ENCODE measurements around the gene NAV2.
"Not testable (repeated sequence)": the region's sequence is repeated elsewhere in the genome, so short reads cannot be mapped to it uniquely, and the experiment has no call there.

NAV2 gene

GRCh38 chr11:19910931-19911330 is 198.3 kb downstream of the NAV2 start:
- DNase-seq, result no peak

DNA sequence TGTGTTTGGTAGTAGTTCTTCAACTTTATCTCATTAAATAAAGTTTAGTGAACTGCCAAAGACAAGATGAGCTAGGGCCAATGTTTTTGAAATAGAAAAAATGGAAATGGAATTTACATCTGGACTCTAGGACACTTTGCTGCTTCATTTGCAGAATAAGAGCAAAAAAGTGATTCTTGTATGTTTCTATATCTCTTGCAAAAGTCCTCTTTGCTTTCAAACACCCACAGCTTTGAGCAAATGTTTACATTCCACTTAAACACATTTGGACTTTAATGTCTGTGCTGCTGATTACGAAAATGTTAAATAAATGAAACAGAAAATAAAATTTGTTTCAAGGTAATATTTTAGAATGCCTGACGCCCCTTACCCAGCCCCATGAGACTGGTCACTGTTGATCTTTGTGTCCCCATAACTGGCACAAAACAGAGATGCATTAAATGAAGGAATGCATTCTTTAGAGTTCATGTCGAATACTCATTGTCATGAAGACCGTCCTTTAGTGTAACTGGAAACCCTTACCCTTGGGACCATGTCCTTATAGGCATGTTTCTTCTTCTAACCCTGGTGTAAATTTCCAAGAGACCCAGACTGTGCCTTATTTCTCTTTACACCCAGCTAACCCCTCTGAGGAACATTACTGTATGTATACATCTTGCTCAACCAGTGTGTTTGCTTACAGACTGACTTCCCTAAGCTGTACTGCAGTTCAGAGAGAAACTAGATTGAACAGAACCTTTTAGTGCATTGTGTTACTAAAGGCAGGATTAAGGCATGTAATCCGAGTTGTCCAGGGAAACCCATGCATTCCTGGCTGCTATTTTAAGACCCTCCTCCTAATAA is 199.7 kb downstream of the NAV2 start:
- no peak for DNase-seq

GRCh38 chr11:19912958-19913892 is 200.6 kb downstream of the NAV2 start:
- no peak for DNase-seq

DNA sequence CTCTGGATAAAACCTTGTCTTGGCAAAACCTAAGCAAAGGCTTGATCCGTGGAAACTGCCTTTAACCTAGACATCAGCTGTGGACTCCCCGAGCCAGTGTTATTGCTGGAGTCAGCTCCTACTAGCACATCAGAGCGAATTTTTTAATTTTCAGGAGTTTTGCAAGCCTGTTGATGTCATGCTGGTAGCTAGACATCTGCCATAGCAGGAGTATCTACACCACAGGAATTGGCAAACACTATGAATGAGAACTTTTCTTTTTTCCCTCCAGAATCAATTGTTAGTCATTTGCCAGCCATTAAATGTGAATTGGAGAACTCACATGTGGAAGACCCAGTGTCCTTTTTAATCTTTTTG is 201.2 kb downstream of the NAV2 start:
- no peak for DNase-seq

DNA sequence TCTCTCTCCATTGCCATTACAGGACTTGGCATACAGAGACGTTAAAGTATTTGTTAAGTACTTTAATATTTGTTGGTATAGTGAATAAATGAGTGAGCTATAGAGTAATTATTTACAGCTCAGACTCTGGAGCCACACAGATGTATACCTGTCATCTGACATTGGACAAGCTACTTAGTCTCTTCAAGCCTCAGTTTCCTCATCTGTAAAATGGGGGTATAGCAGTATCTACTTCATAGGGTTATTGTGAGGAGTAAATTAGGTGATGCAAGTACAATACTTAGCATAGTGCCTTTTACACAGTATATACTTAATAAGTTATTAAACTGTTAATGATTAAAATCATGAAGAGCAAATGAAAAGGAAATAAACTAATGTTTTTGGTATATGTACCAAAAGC is 203.2 kb downstream of the NAV2 start:
- DNase-seq, result no peak

DNA sequence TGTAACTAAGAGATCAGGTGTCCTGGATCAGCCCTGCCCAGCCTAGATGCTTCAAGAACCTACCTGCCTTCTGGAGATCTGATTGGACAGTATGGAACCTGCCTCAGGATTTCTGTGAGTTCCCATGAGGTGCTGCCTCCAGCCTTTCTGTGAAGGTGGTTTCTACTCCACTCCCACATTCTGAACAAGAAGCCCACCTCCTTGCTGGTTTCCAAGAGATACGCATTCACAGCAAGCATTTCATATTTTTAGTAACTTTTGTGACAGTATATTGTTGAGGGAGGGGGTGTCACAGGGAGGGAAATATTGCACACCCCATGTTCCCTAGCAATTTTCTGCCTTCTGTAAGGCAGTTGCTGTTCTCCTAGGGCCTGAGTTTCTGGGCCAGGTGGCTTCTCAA is 204.4 kb downstream of the NAV2 start:
- DNase-seq, result no peak

DNA sequence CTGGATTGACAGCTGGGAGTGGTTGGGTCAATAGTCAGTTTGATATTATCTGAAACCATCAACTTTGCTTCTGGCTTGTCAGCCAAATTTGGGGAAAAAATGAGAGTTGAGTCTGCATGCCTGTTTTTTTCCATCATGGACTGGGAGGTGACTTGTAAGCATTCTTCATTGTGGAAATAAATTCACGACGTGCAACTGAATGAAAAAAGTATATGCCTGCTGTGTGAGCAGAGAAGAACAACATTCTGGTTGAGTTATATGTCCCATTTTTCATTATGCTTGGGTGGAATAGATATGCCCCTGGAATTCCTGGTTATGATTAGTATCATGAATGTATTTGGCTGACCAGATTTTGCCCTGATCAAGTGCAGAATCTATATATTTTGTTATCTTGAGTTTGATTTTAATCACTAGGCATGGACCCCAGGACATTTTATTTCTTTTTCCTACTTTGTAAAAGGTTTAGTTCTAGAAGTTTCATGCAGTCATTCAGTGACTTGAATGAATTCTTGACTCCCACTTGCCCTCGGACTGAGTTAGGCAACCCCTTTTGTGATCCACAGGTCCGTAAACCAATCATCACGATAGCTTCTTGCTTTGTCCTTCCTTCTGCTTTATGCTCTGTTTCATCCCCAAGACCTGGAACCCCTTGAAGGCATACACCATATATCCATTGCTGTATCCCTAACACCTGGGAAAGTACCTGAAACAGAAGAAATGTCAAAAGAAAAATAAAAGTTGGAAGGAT is 205.8 kb downstream of the NAV2 start:
- no peak for DNase-seq

- DNase-seq, result no peak
Observed at GRCh38 chr11:19919050-19919561, 206.5 kb downstream of the NAV2 start.

DNA sequence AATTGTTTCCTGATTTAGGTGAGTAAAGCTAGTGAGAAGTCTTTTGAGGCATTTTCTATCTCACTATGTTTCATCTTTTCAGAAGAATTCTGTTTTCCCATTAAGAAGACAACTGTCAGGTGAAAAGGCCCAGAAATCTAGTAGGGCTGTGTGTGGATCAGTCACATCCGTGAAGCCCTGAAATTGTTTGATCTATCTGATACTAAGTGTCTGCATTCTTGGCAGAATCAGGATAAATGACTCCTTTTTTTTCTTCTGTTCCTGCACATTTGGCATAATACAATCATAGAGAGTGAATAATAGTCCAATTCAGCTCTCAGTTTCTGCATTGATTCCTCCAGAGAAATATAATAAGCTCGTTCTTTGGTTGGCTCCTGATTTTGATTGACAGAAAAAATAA is 208.3 kb downstream of the NAV2 start:
- no peak for DNase-seq

DNA sequence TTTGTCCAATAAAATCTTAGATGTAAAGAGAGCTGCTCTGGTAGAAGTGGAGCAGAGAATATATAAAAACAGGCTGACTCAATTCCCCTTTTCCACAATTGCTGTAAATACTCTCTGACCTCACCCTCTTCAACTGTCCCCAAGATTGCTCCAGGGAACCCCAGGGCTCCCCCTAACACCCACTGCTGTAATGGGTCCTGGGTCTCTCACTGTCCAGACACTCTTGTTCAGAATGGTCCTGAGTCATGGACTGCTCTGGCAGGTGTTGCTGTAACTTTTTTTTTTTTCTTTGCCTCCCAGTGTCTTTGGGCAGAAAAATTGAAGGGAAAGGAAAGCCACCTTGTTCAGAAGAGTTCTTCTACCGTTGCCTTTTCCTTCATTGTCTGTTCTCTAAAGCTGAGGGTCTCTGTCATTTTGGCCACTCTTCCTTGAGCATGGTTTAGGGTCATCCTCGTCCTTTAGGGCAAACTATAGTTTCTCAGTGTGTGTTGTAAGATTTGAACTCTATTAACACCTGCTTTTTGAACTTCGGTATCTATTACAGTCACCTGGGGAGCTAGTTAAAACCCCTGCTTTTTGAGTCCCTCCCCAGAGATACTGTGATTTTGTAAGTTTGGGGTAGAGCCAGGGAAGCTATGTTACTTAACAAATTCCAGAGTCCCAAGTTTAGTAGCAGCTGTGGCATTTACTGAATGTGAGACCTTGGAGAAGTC is 209.5 kb downstream of the NAV2 start:
- DNase-seq, result no peak

DNA sequence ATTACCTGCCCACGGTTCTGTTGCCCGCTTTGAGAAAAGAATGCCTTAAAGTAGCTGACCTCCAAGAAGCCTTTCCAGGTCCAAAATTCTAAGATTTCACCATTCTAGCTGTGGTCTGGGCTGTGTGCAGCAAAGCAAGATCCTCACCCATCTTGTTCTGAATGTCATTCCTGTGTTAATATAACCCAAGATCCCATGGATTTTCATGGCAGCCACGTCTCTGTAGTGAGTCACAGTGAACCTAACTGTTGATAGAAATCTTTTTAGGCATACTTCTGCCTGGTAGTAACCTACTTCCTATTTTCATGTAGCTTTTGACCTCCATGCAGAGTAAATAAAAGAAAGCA is 210.0 kb downstream of the NAV2 start:
- DNase-seq, result no peak

- DNase-seq, result no peak
Observed at GRCh38 chr11:19923626-19924025, 211.0 kb downstream of the NAV2 start.

GRCh38 chr11:19924311-19924710 is 211.7 kb downstream of the NAV2 start:
- no peak for DNase-seq

GRCh38 chr11:19924716-19925115 is 212.1 kb downstream of the NAV2 start:
- DNase-seq, result no peak

DNA sequence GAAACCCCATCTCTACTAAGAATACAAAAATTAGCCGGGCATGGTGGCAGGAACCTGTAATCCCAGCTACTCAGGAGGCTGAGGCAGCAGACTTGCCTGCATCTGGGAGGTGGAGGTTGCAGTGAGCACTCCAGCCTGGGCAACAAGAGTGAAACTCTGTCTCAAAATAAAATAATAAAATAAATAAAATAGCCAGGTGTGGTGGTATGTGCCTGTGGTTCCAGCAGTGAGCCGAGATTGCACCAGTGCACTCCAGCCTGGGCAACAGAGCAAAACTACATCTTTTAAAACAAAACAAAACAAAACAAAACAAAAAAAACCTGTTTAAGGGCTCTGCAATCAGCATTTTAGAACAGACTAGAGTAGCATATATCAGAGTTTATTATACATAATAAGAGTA is 214.8 kb downstream of the NAV2 start:
- not testable (repeated sequence) for DNase-seq

GRCh38 chr11:19929147-19929546 is 216.5 kb downstream of the NAV2 start:
- DNase-seq, result no peak

DNA sequence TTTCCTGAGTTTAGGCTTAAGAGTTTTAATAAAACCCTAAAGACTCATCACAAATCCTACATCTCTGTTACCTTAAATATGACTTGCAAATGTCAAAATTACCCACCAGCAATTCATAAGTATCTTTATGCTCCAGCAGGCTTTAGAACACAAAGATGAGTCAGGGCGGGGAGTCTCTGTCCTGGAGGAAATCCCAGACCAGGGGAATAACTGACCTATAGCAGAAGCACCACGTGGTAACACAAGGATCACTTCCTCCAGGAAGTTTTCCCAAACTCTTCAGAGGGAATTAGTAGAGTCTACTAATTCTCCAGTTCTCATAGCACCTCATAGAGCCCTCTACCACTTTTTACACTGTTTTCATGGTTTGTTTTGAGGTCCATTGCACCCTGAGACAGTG is 217.0 kb downstream of the NAV2 start:
- no peak for DNase-seq

DNA sequence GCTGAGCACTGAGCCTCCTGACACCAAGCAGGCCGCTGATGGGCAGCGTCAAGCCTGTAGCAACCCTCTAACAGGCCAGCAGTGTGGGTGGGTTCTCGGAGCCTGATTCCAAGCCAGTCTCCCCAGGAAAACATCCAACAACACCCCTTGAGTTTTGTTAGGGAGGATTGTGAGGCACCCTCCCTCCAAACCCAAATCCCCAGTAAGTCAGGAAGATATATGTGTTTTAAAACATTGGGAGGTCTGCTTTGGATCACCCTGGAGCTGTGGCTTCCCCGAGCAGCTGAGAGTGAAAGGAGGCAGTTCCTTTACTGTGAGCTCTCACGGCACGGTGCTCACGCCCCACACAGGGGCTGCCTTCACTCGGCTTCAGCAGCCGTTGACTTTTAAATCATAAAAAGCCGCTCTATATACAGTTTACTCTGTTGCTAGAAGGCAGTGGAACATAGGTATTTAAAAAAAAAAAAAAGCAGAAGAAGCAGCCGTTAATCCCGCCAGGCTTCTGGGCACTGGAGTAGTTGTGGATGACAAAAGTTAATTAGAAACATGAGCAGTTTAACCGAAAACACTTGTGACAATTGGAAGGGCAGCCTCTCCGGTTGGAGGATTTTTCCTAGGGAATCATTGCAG is 218.6 kb downstream of the NAV2 start:
- no peak for DNase-seq

DNA sequence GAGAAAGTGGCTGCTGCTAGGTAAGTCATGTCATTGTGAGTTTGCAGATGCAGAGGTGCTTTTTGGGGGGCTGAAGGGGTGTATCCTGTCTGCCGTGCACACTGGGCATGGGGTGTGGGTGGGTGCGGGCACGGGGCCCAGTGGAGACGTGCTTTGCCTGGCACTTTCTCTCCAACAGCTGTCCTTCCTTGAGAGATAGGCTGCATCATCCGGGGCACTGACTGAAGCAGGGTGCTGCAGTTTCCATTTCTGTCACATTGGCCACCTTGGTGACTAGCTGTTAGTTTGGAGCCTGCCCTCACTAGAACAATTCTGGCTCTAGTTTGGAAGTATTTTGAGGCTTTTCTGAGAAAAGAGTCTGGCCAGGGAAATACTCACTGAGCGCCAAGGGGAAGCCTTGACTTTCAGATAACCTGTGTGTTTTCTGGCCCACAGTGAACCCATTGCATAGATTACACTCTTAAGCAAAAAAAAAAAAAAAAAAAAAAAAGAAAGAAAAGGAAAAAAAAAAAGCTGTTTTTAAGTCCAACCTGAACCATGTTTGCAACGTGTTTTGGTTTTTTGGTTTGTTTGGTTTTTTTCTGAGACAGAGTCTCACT is 219.2 kb downstream of the NAV2 start:
- DNase-seq, result no peak

GRCh38 chr11:19933132-19933735 is 220.6 kb downstream of the NAV2 start:
- no peak for DNase-seq

- DNase-seq, result no peak
Observed at GRCh38 chr11:19933801-19934488, 221.3 kb downstream of the NAV2 start.

Measured in AML-193 (cell line).